Fibroblast of mammary gland (primary cell): ENCODE data around the gene KCNC3.

Source experiments
- DNase-seq: peaks from one replicate; pipeline ENCODE4 v3.0.0-alpha.2; 2010; ENCODE audit warnings: low read depth
- H3K4me3 ChIP-seq: 2 replicates; pipeline ENCODE4 v1.5.1; 2011; ENCODE audit warnings: low read depth, mild to moderate bottlenecking, low read length, moderate library complexity; ENCODE audit not compliant: control insufficient read depth
- TF ChIP-seq, protein P1 (sequence below): conservative IDR thresholded peaks from 2 replicates; pipeline ENCODE4 v1.5.1; 2011; ENCODE audit warnings: low read depth, low read length, inconsistent platforms; ENCODE audit not compliant: control insufficient read depth, insufficient read depth

KCNC3 gene

DNA sequence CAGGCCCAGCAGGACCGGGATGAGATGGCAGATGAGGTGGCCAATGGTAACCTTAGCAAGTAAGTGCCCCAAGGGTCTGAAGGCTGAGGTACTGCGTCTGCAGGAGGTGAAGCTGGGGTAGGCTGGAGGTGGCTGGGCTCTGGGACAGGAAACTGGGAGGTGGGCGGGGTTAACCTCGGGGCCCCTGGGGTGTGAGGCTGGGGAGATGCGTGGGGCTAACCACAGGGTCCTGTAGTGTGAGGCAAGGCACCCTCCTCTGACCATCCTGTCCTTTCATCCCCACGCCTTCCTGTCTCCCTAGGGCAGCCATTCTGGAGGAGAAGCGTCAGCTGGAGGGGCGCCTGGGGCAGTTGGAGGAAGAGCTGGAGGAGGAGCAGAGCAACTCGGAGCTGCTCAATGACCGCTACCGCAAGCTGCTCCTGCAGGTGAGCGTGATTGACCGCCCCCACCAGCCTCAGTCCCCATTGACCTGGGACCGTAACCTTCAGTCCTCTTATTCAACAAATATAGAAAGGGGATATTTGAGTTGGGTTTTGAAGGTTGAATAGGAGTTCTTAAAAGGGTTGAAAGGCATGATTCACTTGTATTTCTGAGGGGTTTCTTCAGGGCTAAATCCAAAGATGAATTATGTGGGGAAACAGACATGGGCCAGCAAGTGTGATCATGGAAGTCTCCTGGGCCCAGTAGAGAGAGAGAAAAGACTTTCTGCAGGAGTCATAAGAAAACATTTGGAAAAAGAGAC, 35.7 kb downstream of the KCNC3 start:
- DNase-seq = no peak
- TF ChIP-seq, protein P1, sequence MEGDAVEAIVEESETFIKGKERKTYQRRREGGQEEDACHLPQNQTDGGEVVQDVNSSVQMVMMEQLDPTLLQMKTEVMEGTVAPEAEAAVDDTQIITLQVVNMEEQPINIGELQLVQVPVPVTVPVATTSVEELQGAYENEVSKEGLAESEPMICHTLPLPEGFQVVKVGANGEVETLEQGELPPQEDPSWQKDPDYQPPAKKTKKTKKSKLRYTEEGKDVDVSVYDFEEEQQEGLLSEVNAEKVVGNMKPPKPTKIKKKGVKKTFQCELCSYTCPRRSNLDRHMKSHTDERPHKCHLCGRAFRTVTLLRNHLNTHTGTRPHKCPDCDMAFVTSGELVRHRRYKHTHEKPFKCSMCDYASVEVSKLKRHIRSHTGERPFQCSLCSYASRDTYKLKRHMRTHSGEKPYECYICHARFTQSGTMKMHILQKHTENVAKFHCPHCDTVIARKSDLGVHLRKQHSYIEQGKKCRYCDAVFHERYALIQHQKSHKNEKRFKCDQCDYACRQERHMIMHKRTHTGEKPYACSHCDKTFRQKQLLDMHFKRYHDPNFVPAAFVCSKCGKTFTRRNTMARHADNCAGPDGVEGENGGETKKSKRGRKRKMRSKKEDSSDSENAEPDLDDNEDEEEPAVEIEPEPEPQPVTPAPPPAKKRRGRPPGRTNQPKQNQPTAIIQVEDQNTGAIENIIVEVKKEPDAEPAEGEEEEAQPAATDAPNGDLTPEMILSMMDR = no peak
- H3K4me3 ChIP-seq = no peak overlapping the region

- TF ChIP-seq, protein P1 = no peak
- no peak overlapping the region for H3K4me3 ChIP-seq
- no peak for DNase-seq
These were observed 36.9 kb downstream of the KCNC3 start for GRCh38 chr19:50292216-50292827.

- TF ChIP-seq, protein P1 = no peak
- DNase-seq = no peak
- no peak overlapping the region for H3K4me3 ChIP-seq
These were observed 38.4 kb downstream of the KCNC3 start for GRCh38 chr19:50290775-50291174.

DNA sequence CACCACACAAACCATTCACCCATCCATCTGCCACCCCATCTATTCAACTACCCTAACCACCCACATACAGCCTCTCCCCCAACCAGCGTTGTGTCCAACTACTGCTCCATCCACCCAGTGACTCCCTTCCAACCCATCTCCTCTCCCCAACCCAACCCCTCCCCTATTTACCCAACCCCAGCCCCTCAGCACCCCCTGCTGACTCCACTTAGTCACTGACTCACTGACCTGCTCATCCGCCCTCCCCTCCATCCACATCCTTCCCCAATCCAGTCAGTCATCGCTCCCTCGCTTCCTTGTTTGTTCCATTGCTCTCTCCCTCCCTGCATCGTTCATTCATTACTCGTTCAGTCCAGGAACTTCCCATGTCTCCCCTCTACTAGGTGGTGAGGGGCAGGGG, 39.2 kb downstream of the KCNC3 start:
- H3K4me3 ChIP-seq = no peak overlapping the region
- DNase-seq = no peak
- TF ChIP-seq, protein P1 = no peak

- no peak for DNase-seq
- TF ChIP-seq, protein P1 = no peak
These were observed 40.2 kb downstream of the KCNC3 start for GRCh38 chr19:50288954-50289353.

DNA sequence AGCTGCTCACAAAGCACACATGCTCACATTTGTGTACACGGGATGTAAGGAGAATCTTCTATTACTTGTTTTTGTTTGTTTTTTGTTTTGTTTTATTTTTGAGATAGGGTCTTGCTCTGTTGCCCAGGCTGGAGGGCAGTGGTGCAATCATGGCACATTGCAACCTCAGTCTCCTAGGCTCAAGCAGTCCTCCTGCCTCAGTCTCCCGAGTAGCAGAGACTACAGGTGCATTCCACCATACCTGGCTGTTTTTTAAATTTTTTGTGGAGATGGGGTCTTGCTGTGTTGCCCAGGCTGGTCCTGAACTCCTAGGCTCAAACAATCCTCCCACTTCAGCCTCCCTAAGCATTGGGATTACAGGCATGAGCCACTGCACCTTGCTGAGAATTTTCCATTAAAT, 41.8 kb downstream of the KCNC3 start:
- H3K4me3 ChIP-seq = no peak overlapping the region
- TF ChIP-seq, protein P1 = no peak
- no peak for DNase-seq

More at GRCh38 chr19:50288954-50289353, 40.2 kb downstream of the KCNC3 start:
- no peak overlapping the region for H3K4me3 ChIP-seq

GRCh38 chr19:50286443-50286842, 42.7 kb downstream of the KCNC3 start:
- DNase-seq = no peak
- no peak overlapping the region for H3K4me3 ChIP-seq
- TF ChIP-seq, protein P1 = no peak
